ENCODE measurements around the gene USP44. TPM values are rescaled to one million over a fixed set of nuclear protein-coding genes. Genes with fewer than 3 reads are reported as not detected.

USP44 gene
- total and polyA plus RNA-seq, 2 donors (not counting 3 experiments of a cell fraction or from before 2014, with no cell fraction given): 0.91 to 3.1 TPM

- FAIRE-seq (no peak), DNase-seq (ENCODE audit: low read depth, low spot score) (no peak)
- Histone ChIP-seq H3K9me3 (replicated peaks; ENCODE audit: control insufficient read depth, insufficient read depth, low read length) (no peaks in the 10 kb centered on the region), H3K79me2 (ENCODE audit: control insufficient read depth, insufficient read depth, low read length) (peaks cover 18% of the 10 kb centered on the region), H4K20me1 (replicated peaks; ENCODE audit: control insufficient read depth, extremely low read depth, insufficient read depth, low read length) (no peaks in the 10 kb centered on the region), H3K27ac (ENCODE audit: insufficient read depth, low read depth, low read length) (no peak overlapping the region), H3K4me3 (replicated peaks in 1 of 3; ENCODE audit: insufficient read depth in 1 of 3, low read depth in 1 of 3, low read length in 3 of 3) (no peak overlapping the region), H3K9ac (replicated peaks; ENCODE audit: extremely low read depth, insufficient read depth, low read length) (no peak overlapping the region), H3K9me1 (replicated peaks; ENCODE audit: control insufficient read depth, extremely low read depth, insufficient read depth, low read length) (no peaks in the 10 kb centered on the region), H3K4me1 (ENCODE audit: control insufficient read depth, extremely low read depth, insufficient read depth, low read length) (no peaks in the 10 kb centered on the region), H3K4me2 (ENCODE audit: insufficient read depth, low read length) (no peak overlapping the region), H3K27me3 (ENCODE audit: control insufficient read depth in 2 of 2, insufficient read depth in 2 of 2, low read length in 2 of 2) (no peaks in the 10 kb centered on the region), H2AFZ (ENCODE audit: low read depth, low read length) (no peak overlapping the region), H3K36me3 (ENCODE audit: control insufficient read depth in 2 of 2, extremely low read depth in 1 of 2, insufficient read depth in 2 of 2, low read length in 2 of 2) (peaks cover 10 to 25% of the 10 kb centered on the region in 2 experiments)
- dilution Hi-C loops (cut with MboI; ENCODE audit: extremely low pct_ligation_motif_present, low sequenced_read_pairs): no loop called here
- CTCF ChIA-PET: no interaction called here
- POLR2A ChIA-PET: no interaction called here
- BruUV-seq (replicated peaks): no TSS peak
- intact Hi-C loops (cut with micrococcal nuclease): no loop called here
- no peak for TF ChIP-seq EZH2 (IDR thresholded peaks at IDR 0.05; ENCODE audit: borderline replicate concordance, low read depth, low read length, severe bottlenecking)
- TF ChIP-seq POLR2AphosphoS5 (IDR thresholded peaks at IDR 0.05; ENCODE audit: insufficient read depth, low read depth, low read length): no peak
- no peak for TF ChIP-seq JUN (IDR thresholded peaks at IDR 0.05; ENCODE audit: borderline replicate concordance, insufficient read depth, insufficient read length, low read depth)
- TF ChIP-seq CTCF (IDR thresholded peaks at IDR 0.05; ENCODE audit: extremely low read depth in 1 of 2, insufficient read depth in 1 of 2, low read depth in 1 of 2, low read length in 2 of 2): no peak
- no peak for TF ChIP-seq FOS (IDR thresholded peaks at IDR 0.05; ENCODE audit: borderline replicate concordance, insufficient read depth, low read length)
- no peak for TF ChIP-seq MYC (IDR thresholded peaks at IDR 0.05; ENCODE audit: low read depth, low read length)
- TF ChIP-seq POLR2A (IDR thresholded peaks at IDR 0.05; ENCODE audit: low read depth, low read length): no peak
- no peak for TF ChIP-seq MAX (IDR thresholded peaks at IDR 0.05; ENCODE audit: insufficient read depth, insufficient read length)
- TF ChIP-seq GATA2 (IDR thresholded peaks at IDR 0.05; ENCODE audit: insufficient read depth, insufficient read length, low read depth, low read length): no peak
Measured at GRCh38 chr12:95499772-95500171, 51.5 kb downstream of the USP44 start.

Measured in endothelial cell of umbilical vein (primary cell).